Right ventricle myocardium superior (tissue), 1 donor: Measurements from ENCODE around the gene PPP1R11. TPM values are rescaled to one million over a fixed set of nuclear protein-coding genes. Genes with fewer than 3 reads are reported as not detected.

Experiments used
- ATAC-seq: fragments of 200-7000 bp; cut with Tn5 transposase; one replicate; pipeline ENCODE4 v1.9.1; 2020; ENCODE audit warnings: mild to moderate bottlenecking; ENCODE audit not compliant: poor library complexity
- DNase-seq: peaks from one replicate; pipeline ENCODE4 v3.0.0-alpha.2; 2020
- intact Hi-C: fragments of 100-400 bp; cut with DNase I; formaldehyde crosslinking; loops from one replicate; pipeline ENCODE4 v1.11.2; 2022
- total RNA-seq: library from RNA; stranded (reverse); fragmentation: NEBNext Ultra II Directional; extraction: Animal tissue kit (Norgen Biotek cat#: 25700); gene quantifications from one replicate; pipeline ENCODE4 v1.2.1, GENCODE V29; 2021
- donor health status: DM: no; HTN: yes; CAD: no; lungs with severe emphysema.

PPP1R11 gene
- total RNA-seq, 1 donor from 2014 or later: 40.9 TPM

DNA sequence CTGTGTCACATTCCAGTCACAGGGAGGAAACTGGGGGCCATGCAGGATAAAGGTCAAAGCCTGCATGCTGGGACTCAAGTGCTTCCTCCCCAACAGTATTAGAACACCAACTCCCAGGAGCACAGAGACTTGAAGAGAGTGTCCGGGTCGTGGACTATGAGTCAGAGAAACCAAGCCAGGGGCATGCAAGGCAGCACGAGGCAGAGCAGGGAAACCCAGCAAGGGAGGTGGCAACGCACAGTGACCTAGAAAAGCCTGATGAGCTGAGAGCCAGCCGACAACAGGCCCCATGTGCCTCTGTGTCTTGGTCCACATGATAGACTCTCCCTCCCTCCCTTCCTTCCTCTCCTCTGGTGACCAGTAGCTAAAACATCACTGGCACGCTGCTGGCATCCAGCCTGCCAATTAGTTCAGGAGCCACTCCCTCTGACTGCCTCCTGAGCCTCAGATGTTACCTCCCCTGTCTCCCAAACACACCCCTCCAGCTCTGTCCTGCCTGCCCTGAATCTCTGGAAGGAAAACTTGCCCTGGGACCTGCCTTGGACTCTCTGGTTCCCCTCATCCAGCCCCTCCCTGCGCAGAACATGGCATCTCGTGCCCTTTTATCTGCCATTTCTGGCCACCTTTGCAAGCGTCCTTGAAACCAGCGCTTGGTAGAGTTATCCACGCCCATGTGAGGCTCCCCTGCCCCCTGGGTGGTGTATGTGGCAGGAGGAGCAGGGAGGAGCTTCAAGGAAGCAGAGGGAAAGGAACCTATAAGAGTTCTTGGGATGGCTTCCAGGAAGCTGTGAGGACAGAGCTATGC lies 24.8 kb downstream of the PPP1R11 start:
- DNase-seq (no peak), ATAC-seq (peak; percentile 38)

DNA sequence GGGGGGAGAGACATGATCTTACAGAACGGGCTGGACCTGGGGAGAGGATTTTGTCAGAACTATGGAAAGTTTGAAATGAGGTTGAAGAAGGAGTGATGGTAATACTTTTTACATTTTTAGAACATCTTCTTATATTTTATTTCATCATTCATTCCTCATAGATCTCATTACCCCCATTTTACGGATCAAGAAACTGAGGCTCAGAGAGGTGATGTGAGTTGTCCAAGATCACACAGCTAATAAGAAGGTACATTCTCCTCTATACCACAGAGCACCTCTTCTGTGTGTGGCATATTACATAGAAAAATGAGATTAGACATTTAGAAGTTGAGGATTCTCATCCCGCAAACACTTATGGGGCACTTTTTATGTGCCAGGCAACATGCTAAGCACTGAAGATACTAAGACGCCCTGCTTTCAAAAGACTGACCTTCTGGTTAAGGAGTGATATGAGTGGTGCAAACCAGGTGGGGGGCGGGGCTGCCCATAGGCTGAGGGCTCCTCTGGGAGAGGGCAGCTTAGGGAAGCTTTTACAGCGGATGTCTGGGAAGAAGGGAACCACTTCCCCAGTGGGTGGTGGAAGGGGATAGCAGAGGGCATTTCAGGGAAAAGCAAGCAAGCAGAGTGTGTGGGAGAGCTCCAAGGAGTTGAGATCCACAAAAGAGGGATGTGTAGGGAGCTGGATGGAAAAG lies 26.0 kb downstream of the PPP1R11 start:
- DNase-seq: no peak
- intact Hi-C loops: no loop called here
- ATAC-seq: no peak

More for the DNA sequence above, 24.8 kb downstream of the PPP1R11 start:
- intact Hi-C loops: no loop called here

DNA sequence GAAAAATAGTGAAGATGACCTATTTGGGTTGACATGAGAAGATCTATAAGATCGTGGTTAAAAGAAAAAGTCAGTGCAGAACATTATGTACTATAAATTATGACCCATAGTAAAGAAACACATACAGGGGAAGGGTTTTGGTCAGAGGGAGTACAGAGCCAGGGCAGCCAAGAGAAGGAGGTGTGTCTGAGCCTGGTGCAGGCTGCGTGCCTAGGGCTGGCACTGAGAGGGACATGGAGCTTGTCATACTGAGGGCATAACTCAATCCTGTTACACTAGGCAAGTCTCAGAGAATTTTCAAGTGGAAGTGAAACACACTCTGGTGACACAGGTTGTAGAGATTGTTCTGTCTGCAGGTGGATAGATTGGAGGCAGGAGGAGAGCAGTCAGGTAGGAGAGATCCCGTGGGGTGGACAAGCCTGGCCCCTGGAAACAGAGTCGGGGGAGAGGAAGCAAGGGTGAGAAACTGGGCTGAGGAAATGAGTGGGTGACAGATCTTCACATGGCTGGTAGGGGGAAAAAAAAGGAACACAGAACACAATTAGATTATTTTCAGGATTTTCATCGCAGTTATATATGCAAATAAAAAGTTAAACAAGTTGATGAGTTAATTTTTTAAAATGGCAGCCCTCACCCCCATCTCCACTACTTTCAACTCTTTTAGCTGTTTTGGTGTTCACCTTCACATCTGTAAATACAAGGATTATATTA lies 27.1 kb downstream of the PPP1R11 start:
- ATAC-seq (no peak), DNase-seq (no peak)
- intact Hi-C loops: no loop called here

DNA sequence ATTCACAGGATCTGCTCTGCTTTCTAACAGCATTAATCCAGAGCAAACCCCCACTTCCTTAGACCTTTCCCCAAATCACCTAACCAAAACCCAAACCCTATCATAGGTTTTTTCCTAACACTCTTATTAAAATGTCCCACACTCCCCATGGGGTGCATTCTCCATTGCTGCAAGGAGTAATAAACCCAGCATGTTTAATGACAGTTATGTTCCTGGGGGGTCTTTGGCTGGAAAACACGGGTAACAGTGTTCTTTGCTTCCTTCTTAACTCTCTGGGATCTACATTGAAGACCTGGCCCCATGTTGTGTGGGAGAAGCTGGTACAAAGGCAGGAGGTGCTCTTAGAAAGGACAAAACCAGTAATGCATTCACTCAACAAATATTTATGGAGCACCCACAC lies 29.8 kb downstream of the PPP1R11 start:
- intact Hi-C loops: no loop called here
- no peak for DNase-seq
- ATAC-seq: no peak

DNA sequence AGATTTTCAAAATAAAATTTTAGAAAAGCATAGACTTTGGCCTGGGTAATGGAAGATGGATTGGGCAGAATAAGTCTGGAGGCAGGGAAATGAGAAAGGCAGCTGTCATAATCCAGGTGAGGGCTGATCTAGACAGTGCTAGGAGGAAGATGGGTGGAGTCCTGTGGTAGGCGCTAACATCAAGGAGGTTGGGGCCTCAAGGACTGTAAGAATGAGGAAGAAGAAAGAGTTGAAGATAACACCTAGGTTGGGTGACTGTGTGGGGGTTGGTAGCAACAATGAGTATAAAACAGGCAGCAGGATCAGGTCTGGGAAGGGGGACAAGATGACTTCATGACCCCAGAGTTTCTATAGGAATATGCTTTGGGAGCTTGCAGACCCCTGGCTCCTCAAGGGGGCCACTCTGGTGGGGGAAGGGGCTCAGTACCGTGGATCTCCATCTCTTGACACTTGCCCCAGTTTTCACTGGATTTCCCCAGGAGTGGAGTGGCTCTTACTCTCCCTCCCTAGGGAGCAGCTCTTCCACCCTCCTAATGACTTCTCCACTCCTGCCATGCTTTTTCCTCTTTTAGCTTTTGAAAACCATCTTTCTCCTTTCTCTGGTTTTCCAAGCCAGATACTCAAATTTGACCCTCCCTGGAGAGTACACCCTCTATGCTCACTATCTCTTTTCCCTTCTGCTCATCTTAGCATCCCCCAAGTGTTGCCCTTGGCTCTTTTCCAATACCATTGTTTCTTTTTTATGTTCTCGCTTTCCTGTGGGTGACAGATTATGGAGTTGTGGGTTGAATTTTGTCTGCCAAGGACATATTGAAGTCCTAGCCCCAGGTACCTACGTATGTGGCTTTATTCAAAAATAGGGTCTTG lies 31.1 kb downstream of the PPP1R11 start:
- DNase-seq (no peak), ATAC-seq (no peak)
- intact Hi-C loops: no loop called here

DNA sequence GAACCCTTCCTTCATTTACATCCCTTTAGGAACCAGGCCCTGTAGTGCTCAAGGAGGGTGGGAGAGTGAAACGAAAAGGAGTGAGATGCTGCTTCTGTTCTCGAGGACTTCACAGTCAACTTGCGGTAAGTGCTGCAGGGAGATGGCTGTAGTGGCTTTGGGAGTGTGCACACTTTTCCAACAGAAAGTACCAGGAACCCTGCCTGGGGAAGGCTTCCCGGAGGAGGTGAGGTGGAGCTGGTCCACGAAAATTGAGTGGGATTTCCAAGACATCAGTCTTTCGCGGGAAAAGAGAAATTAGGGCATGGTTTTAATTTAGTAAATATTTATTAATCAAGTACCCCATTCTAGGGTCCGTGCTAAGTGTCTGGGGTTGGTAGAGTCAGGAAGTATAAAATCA lies 33.2 kb downstream of the PPP1R11 start:
- no peak for ATAC-seq
- no peak for DNase-seq
- intact Hi-C loops: no loop called here

DNA sequence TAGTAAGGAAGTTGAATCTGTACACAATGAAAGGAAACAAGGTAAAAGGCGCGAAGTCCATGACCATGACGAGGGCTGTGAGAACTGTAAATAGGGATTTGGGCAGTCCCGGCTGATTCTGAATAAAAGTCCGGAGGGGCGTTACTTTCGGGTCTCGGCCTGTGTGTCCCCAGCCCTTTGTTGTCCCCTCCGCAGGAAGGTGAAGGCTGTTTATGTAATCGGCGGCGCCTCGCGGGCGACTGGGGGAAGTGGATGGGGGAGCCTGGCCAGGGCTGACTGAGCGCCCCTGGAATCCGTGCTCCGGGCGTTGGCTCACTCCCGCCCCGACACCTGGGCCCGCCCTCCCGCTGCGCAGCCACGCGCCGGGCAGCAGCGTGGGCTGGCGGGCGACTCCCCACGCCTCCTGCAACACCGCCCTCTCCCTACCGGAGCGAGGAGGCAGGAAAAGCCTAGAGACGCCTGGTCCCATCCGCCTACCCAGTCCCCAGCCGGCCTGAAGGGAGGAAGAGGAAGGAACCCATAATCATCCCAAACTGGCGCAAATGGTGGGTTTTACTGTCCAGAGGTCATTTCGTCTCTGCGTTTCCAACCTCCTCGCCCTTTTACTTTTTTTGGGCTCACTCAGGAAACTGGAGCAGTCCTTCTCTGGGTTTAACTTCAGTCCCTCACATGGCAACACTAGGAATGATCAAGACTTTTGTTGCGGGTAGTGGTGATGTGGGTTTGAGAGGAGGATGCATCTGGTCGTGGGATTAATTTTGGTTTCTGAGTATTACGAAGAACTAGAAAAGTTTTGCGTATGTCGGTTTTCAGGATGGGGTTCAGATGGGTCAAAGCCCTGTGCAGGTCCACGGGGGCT lies 33.8 kb downstream of the PPP1R11 start:
- DNase-seq (peak; percentile 49), ATAC-seq (peak; percentile 26)
- intact Hi-C loops: no loop called here

DNA sequence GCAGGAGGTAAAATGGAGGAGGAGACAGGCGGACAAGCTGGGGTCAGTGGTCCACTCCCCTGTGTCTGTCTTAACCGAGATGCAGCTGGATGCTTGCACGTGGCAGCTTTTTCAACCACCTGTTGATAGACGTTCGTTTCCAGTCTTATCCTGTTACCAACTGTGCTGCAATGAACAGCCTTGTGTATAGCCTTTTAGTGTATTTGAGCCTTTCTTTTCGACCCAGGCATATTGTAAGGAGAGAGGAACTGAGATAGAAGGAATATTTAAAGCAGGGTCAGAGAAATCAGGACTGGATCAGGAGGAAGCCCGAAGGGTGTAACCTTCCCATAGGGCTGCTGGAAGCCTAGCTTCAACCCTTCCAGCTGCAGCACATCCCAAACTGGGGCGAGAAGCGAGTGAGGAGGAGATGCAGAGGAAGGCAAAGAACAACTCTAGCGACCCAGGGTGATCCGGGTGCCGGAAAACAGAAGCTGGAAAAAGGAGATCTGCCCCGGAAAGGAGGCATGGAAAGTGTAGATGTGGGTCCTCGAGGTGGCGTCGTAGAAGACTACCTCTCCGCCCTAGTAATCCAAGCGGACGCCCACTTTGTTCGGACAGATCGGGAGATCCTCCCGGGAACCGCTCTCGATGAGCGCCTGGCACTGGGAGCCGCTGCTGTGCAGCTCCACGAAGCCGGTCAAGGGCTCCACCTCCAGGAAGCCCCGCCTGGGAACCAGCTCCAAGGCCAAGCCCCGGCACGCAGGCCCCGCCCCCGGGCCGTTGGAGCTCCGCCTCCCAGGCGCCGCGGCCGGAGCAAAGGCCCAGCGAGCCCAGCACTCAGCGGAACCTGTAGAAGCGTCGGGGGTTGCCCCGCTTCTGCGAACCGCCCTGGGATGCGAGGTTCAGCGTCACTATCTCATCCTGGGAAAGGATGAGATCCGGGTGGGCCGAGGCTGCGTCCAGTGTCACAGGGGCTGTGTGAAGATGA lies 34.7 kb downstream of the PPP1R11 start:
- ATAC-seq: peak; percentile 98
- peak; percentile 96 for DNase-seq
- intact Hi-C loops: loop anchor here (2.0 kb wide), 1 partner anchor 29 kb away; no protein-coding TSS in a partner anchor

DNA sequence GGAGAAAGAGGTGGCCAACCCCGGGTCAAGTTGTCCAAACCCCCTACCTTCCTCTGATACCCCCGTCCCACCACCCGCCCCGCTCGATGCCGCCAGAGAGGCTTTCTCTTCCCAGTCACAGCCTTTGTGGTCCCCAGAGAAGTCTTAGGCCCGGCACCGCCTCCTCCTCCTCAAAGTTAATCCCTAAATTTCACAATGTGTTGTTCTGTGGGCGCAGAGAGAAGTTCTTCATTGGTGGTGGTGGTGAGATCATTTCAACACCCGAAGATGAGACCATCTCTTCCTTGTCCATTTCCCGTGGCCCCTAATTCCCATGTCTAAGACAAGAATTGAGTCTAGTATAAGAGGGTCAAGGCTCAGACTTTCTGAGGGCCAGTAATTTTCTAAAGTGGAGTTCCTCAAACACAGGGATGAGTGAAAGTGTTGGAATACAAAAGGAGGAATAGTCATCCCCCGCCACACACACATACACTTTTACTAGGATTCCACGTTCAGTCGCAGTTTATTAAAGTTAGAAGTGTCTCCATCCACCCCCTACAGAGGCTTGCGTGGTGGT lies 35.5 kb downstream of the PPP1R11 start:
- intact Hi-C loops: loop anchor here (2.0 kb wide), 1 partner anchor 28 kb away; no protein-coding TSS in a partner anchor
- peak; percentile 14 for ATAC-seq
- DNase-seq: no peak

DNA sequence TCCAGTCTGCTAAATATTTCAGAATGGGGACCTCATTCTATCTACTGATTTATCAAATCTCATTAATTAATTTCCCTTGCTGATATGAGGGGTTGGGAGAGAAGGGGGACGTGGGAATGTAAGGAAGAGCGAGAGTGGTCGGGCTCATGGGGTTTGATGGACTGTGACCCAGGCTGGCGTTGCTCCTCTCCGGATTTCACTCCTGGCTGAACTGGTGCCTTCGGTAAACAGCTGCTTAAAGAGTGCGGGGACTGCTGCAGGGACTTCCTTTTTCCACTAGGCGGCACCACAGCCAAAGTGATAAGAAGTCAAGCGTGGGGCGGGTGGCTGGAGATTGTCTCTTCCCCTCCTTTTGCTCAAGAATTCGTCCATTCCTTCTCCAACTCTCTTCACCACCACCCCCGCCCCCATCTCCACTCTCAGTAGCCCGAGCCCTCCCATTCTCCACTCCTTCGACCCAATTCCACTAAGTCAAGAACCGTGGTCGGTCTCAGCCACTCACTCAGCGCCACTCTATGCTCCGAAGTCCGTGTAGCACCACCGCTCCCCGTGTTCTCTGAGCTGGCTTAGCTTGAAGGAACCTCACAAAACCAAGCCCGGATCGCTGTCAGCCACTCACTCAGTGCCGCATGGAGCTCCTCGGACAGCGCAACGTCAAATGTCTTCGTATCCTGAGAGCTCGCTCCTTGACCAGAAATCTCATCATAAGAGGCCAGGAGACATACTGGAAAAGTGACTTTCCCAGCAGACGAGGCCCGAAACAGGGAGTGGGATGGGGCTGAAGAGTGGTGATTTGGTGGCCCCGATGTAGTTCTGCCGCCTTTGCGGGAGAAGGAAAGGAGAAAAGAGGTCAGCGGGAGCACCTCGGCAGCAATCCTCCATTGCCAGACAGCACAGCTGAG lies 36.2 kb downstream of the PPP1R11 start:
- peak; percentile 87 for ATAC-seq
- intact Hi-C loops: loop anchor here (2.0 kb wide), 1 partner anchor 28 kb away; no protein-coding TSS in a partner anchor

DNA sequence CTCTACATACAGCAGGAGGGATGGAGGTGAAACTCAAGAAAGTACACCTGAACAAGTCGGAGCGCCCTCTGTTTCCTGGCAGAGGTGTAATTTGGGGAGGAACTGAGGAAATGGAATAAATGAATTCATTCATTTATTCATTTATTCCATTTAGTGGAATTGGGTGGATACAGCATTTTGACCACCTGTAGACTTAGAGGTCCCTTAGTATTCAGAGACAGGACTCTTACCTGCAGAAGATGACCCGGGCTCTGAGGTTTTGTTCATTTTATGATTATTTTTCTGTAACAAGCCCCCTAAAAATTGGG lies 36.8 kb downstream of the PPP1R11 start:
- ATAC-seq (no peak), DNase-seq (no peak)
- intact Hi-C loops: loop anchor here (2.0 kb wide), 1 partner anchor 27 kb away; no protein-coding TSS in a partner anchor

More for the DNA sequence above, 36.2 kb downstream of the PPP1R11 start:
- DNase-seq: peak; percentile 91

DNA sequence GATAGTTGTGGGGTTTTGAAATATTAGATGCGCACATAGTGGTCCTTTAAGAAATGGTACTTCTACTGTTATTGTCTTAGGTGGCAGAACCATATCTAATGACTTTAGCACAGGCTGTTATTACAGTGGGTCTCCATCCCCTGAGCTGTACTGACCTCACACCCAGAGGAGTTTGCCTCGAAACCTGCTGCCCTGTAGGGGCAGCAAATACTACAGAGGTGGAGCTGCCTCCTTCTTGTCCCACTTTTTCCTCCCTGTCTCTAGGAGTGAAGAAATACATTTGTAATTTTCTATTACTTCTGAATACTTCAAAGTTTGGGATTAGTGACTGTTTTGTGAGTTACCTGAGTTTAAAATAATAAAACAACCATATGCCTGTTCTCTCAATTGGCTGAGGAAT lies 37.7 kb downstream of the PPP1R11 start:
- no peak for DNase-seq
- intact Hi-C loops: no loop called here
- no peak for ATAC-seq

DNA sequence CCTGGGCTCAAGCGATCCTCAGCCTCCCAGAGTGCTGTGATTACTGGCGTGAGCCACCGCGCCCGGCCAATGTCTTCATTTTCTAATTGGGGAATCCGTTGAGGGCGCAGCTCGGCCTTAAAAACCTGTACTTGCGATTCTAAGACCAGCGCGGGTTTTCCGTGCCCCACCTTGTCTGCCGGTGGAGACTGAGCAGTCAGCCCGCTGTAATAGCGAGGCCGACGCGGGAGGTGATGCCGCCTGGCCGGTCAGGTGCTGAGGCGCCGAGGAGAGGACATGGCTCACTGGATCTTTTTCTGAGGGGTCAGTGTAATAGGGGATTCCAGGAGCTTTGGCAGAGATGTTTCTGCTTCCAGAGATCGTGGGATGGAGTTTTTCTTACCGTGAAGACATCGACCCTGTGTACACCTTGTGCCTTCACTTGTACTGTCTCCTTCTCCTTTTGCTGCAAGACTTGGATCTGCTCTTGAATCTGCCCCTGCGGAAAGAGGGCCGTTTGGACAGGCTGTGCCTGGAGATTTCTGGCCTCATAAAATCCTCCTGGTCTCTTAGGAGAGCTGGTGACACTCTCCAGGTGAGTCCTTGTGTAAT lies 44.4 kb downstream of the PPP1R11 start:
- no peak for ATAC-seq
- intact Hi-C loops: no loop called here
- DNase-seq: no peak

DNA sequence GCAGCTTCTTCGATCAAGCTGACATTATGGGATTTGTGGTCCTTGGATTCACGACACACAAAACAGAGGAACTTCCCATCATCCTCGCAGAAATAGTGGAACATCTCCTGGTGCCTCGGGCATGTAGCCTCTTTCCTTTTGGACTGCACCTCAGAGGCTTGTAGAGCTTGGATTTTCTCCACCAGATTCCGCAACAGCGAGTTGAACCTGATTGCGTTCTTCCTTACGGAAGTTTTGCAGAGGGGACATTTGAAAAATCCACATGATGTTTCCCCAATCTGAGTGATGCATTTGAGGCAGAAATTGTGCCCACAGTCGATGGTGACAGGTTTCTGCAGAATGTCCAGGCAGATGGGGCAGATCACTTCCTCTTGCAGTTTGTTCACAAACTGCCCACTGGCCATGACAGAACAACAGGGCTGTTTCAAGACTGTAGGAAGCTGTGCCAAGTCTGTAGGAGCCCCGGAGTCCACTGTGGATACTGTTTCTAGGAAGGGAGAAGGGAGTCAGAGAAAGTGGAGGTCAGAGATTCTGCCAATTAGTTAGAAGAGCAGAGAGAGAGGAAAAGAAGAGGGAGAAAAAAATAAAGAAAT lies 45.5 kb downstream of the PPP1R11 start:
- intact Hi-C loops: no loop called here

More for the DNA sequence above, 45.5 kb downstream of the PPP1R11 start:
- DNase-seq (no peak), ATAC-seq (no peak)
